Muscle layer of colon (tissue), 2 donors: ENCODE measurements around the gene BSG.
"Not testable (repeated sequence)": the region's sequence is repeated elsewhere in the genome, so short reads cannot be mapped to it uniquely, and the experiment has no call there.

ENCODE experiments used
- H3K27ac ChIP-seq: one replicate; pipeline ENCODE4 v1.7.0; 2013; ENCODE audit warnings: low read depth, mild to moderate bottlenecking, low read length, moderate library complexity
- H3K27me3 ChIP-seq, 2 donors: one replicate each; pipeline ENCODE4 v1.7.0; 2013; ENCODE audit warnings: low read length in 2 of 2, mild to moderate bottlenecking in 2 of 2; ENCODE audit not compliant: insufficient read depth in 2 of 2, control insufficient read depth in 1 of 2
- H3K36me3 ChIP-seq: one replicate; pipeline ENCODE4 v1.7.0; 2013; ENCODE audit warnings: mild to moderate bottlenecking, low read length; ENCODE audit not compliant: insufficient read depth
- H3K4me1 ChIP-seq: one replicate; pipeline ENCODE4 v1.7.0; 2013; ENCODE audit warnings: mild to moderate bottlenecking, low read length; ENCODE audit not compliant: insufficient read depth
- H3K4me3 ChIP-seq, 2 donors: one replicate each; pipeline ENCODE4 v1.7.0; 2013; ENCODE audit warnings: low read length in 2 of 2, low read depth in 1 of 2, mild to moderate bottlenecking in 1 of 2, moderate library complexity in 1 of 2
- H3K9ac ChIP-seq: one replicate; pipeline ENCODE4 v1.7.0; 2013; ENCODE audit warnings: low read length
- H3K9me3 ChIP-seq: one replicate; pipeline ENCODE4 v1.7.0; 2013; ENCODE audit warnings: mild to moderate bottlenecking, low read length
- donor health status: abdominal sarcoma.
- donor health status: Adenocarcinoma of cecum.

BSG gene

GRCh38 chr19:593055-593454 is 20.7 kb downstream of the BSG start:
- Histone ChIP-seq H3K27me3 (peaks cover 18 to 51% of the 10 kb centered on the region in 2 donors), H3K4me1 (no peaks in the 10 kb centered on the region), H3K9me3 (no peaks in the 10 kb centered on the region), H3K27ac (no peak overlapping the region), H3K4me3 (no peak overlapping the region), H3K9ac (no peak overlapping the region), H3K36me3 (no peaks in the 10 kb centered on the region)

- H3K4me1 ChIP-seq = no peaks in the 10 kb centered on the region
- no peak overlapping the region for H3K9ac ChIP-seq
- H3K27me3 ChIP-seq = peaks cover 14 to 46% of the 10 kb centered on the region in 2 donors
- no peaks in the 10 kb centered on the region for H3K36me3 ChIP-seq
- H3K9me3 ChIP-seq = no peaks in the 10 kb centered on the region
- H3K4me3 ChIP-seq = no peak overlapping the region
- no peak overlapping the region for H3K27ac ChIP-seq
Observed at GRCh38 chr19:593505-593904, 21.1 kb downstream of the BSG start.

DNA sequence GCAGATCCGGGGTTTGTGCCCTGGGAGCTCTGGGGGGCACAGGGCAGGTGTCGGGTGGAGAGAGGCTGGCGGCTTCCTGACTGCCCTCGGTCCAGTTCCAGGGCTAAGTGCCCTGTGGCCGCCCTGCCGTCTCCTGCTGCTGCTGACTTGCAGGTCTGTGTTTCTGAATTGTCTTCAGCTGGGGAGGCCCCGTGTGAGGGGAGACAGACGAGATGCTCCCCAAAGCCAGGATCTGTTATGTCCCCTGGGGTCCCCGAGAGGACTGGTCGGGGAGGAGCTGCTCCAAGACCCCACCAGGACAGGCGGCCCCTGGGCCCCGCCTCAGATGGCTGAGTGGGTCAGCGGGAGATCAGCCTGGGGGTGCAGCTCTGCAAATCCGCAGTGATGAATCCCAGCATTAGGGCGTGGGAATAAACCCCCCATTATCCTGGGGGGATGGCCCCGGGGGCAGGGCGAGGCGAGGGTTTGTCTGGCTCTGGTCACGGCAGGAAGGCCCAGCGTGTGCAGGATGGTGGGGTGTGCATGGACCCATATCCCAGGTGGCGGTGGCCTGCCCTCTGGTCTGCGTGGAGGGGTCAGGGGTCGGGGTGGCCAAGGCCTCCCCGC is 22.0 kb downstream of the BSG start:
- H3K27me3 ChIP-seq = peaks cover 7 to 38% of the 10 kb centered on the region in 2 donors
- no peak overlapping the region for H3K27ac ChIP-seq
- H3K36me3 ChIP-seq = no peaks in the 10 kb centered on the region
- no peak overlapping the region for H3K4me3 ChIP-seq
- no peak overlapping the region for H3K9ac ChIP-seq
- no peaks in the 10 kb centered on the region for H3K4me1 ChIP-seq
- no peaks in the 10 kb centered on the region for H3K9me3 ChIP-seq

DNA sequence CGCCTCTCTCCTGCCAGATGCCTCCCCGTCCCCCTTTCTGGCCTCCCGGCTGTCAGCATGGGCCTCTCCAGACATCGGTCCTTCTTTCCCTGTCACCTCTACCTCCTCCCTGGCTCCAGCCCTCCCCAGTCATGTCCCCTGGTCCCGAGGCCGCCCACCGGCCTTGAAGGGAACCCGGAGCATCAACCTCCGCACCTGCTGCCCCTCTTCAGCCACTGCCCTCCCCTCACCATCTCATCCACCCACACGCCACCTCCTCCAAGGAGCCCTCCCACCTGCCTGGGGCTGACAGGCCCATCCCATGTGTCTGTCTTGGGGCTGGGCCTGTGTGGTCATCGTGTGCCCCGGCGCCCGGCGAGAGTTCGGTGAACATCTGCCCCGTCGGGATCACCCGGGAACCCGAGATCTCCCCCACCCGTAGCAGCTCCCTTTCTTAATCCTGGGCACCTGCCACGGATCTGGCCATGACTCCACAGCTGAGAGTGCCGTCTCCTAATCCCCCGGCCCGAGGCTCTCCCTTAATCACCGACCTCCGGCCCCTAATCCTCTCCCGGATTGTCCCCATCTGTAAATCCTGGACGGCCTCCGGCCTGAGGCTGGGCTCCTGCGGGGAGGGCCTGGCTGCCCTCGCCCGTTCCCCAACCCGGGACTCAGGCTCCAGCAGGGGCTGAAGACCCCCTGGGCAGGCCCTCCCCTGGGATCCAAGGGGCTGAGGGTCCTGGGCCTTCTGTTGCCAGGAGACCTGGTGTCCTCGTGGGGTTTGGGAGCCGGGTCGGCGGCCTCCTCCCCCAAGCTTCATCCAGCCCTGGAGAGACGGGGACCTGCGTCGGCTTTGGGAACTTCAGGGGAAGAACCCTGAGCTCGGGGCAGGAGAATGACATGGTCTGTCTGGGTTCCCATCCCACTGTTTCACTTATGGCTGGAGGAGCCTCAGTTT is 23.2 kb downstream of the BSG start:
- Histone ChIP-seq H3K27ac (no peak overlapping the region), H3K9me3 (no peaks in the 10 kb centered on the region), H3K27me3 (peaks cover 7 to 34% of the 10 kb centered on the region in 2 donors), H3K4me1 (no peaks in the 10 kb centered on the region), H3K36me3 (no peaks in the 10 kb centered on the region), H3K4me3 (no peak overlapping the region), H3K9ac (no peak overlapping the region)

- Histone ChIP-seq H3K36me3 (no peaks in the 10 kb centered on the region), H3K27ac (no peak overlapping the region), H3K27me3 (peaks cover 4 to 28% of the 10 kb centered on the region in 2 donors), H3K4me3 (no peak overlapping the region), H3K9me3 (no peaks in the 10 kb centered on the region), H3K4me1 (no peaks in the 10 kb centered on the region), H3K9ac (no peak overlapping the region)
Observed at GRCh38 chr19:596263-596655, 23.9 kb downstream of the BSG start.

- H3K27me3 ChIP-seq = peaks cover 0 to 14% of the 10 kb centered on the region in 2 donors
- H3K27ac ChIP-seq = no peak overlapping the region
- no peak overlapping the region for H3K4me3 ChIP-seq
- H3K4me1 ChIP-seq = no peaks in the 10 kb centered on the region
- H3K9ac ChIP-seq = no peak overlapping the region
- H3K36me3 ChIP-seq = no peaks in the 10 kb centered on the region
- no peaks in the 10 kb centered on the region for H3K9me3 ChIP-seq
Observed at GRCh38 chr19:597406-598315, 25.3 kb downstream of the BSG start.

- Histone ChIP-seq H3K27ac (no peak overlapping the region), H3K9me3 (no peaks in the 10 kb centered on the region), H3K4me3 (no peak overlapping the region), H3K4me1 (no peaks in the 10 kb centered on the region), H3K27me3 (peaks cover 0 to 4% of the 10 kb centered on the region in 2 donors), H3K36me3 (no peaks in the 10 kb centered on the region), H3K9ac (no peak overlapping the region)
Observed at GRCh38 chr19:601310-601709, 28.9 kb downstream of the BSG start.

DNA sequence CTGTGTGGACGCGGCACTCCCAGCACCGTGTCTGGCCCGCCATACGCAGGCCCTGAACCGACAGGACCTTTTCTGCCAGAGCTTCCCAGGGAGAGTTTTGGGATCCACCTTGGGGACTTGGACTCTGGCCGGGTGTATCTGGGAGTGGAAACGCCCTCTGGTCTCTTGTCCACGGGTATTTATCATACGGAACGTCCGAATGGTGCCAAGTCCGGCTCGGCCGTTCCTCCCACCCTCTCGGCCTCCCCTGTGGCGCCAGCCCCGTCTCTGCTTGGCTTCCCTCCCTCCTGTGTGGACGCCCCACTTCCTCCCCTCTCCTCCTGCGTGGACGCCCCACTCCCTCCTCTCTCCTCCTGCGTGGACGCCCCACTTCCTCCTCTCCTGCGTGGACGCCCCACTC is 29.4 kb downstream of the BSG start:
- H3K4me3 ChIP-seq = no peak overlapping the region
- no peak overlapping the region for H3K9ac ChIP-seq
- H3K27ac ChIP-seq = no peak overlapping the region

DNA sequence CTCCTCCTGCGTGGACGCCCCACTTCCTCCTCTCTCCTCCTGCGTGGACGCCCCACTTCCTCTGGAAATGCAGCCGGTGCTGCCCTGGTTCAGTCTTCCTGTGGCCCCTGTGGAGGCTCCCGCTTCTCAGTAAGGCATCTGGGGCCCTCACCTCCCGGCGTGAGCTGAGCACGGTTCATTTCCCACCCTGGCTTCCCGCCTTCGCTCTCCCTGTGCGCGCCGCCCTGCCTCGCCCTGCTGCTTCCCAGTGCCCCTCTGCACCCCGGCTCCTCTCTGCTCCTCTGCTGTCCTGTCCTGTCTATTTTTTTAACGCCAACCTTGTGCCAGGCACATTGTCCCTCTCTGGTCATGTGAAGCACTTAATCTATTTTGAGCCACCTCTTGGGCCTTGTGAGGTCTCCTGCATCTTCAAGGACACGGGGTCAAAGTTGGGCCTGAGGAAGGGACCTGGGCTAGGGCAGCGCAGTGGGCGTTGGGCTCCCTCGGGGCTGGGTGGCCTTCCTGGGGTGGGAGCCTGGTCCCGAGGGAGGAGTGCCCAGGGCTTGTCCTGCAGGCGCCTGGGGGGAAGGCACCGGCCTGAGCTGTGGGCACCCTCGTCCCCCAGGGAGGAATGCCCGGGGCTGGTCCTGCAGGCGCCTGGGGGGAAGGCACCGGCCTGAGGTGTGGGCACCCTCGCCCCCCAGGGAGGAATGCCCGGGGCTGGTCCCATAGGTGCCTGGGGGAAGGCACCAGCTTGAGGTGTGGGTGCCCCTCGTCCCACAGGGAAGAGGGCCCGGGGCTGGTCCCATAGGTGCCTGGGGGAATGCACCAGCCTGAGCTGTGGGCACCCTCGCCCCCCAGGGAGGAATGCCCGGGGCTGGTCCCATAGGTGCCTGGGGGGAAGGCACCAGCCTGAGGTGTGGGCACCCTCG is 30.2 kb downstream of the BSG start:
- Histone ChIP-seq H3K9ac (no peak overlapping the region), H3K4me3 (no peak overlapping the region), H3K27ac (no peak overlapping the region), H3K36me3 (no peaks in the 10 kb centered on the region), H3K9me3 (no peaks in the 10 kb centered on the region), H3K4me1 (no peaks in the 10 kb centered on the region), H3K27me3 (peaks cover 0 to 5% of the 10 kb centered on the region in 2 donors)

More for the DNA sequence above, 29.4 kb downstream of the BSG start:
- Histone ChIP-seq H3K27me3 (peaks cover 0 to 4% of the 10 kb centered on the region in 2 donors), H3K4me1 (no peaks in the 10 kb centered on the region), H3K9me3 (no peaks in the 10 kb centered on the region), H3K36me3 (no peaks in the 10 kb centered on the region)

DNA sequence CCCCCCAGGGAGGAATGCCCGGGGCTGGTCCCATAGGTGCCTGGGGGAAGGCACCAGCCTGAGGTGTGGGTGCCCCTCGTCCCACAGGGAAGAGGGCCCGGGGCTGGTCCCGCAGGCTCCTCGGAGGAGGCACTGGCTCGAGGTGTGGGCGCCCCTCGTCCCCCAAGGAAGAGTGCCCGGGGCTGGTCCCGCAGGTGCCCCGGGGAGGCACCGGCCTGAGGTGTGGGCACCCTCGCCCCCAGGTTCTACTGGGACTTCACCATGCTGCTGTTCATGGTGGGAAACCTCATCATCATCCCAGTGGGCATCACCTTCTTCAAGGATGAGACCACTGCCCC is 30.9 kb downstream of the BSG start:
- not testable (repeated sequence) for H3K9ac ChIP-seq, H3K4me1 ChIP-seq, H3K36me3 ChIP-seq, H3K9me3 ChIP-seq, H3K27me3 ChIP-seq, H3K27ac ChIP-seq, H3K4me3 ChIP-seq
